ENCODE measurements around the gene GPD2. TPM values are rescaled to one million over a fixed set of nuclear protein-coding genes. Genes with fewer than 3 reads are reported as not detected.

GPD2 gene
- total and polyA plus RNA-seq, 10 of the 15 experiments (the other 5 are each of a cell fraction or from before 2014, with no cell fraction given) = 10.0 to 73.5 (median 43.4) TPM

DNA sequence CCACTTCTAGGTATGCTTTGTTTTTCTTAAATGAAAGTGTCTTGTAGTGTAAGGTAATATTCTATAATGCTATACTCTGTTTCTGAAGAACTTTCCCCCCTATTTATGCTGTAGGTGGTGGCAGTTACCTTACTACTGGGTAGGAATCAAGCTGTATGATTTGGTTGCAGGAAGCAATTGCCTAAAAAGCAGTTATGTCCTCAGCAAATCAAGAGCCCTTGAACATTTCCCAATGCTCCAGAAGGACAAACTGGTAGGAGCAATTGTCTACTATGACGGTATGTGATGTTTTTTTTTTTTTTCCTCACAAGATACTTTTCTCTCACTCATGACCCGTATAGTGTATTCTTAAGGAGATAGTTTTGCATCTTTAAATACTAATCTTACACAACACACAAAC lies 77.0 kb downstream of the GPD2 start:
- DNase-seq (ENCODE audit: low read depth, low spot score) = no peak
- Histone ChIP-seq H3K27ac (ENCODE audit: control insufficient read depth, insufficient read depth) (no peak overlapping the region), H3K27me3 (replicated peaks in 1 of 2; ENCODE audit: control insufficient read depth in 2 of 2, insufficient read depth in 2 of 2, low read length in 1 of 2) (no peaks in the 10 kb centered on the region), H3K9me3 (replicated peaks; ENCODE audit: control insufficient read depth, insufficient read depth, low read length) (no peaks in the 10 kb centered on the region), H3K79me2 (ENCODE audit: control insufficient read depth, insufficient read depth, low read length) (no peaks in the 10 kb centered on the region), H4K20me1 (ENCODE audit: control insufficient read depth, insufficient read depth) (no peaks in the 10 kb centered on the region), H3K4me1 (ENCODE audit: control insufficient read depth, insufficient read depth, low read length) (peaks cover 23% of the 10 kb centered on the region), H2AFZ (ENCODE audit: control insufficient read depth, low read depth, low read length) (no peak overlapping the region), H3K9ac (ENCODE audit: control insufficient read depth, insufficient read depth, low read length) (no peak overlapping the region), H3K4me3 (no peak overlapping the region), H3K36me3 (ENCODE audit: control insufficient read depth in 2 of 2, insufficient read depth in 2 of 2, low read length in 1 of 2) (peaks cover 0 to 3% of the 10 kb centered on the region in 2 experiments; a peak in 2 of 4 replicates), H3K4me2 (ENCODE audit: control insufficient read depth, insufficient read depth) (no peak overlapping the region)
- ChIA-PET SMC1A (ENCODE audit: uncharacterized antibody, unreplicated experiment) (interaction anchor here (0.6 to 3.3 kb wide), 15 partner anchors 9 to 178 kb away, joined by 3 to 19 read pairs (median 5); no protein-coding TSS in a partner anchor), POLR2A (interaction anchor here (0.6 to 2.1 kb wide), 3 partner anchors 9 to 178 kb away, joined by 3 to 11 read pairs (median 6); no protein-coding TSS in a partner anchor), RAD21 (ENCODE audit: unreplicated experiment) (interaction anchor here (0.6 to 3.1 kb wide), 5 partner anchors 22 to 179 kb away, joined by 3 to 13 read pairs (median 5); no protein-coding TSS in a partner anchor), CTCF (interaction anchor here (1.0 to 2.3 kb wide), 7 partner anchors 9 to 76 kb away, joined by 3 to 13 read pairs (median 3); no protein-coding TSS in a partner anchor)
- in situ Hi-C loops (cut with MboI) (loop anchor here (25.0 kb wide), 1 partner anchor 899 kb away; no protein-coding TSS in a partner anchor), intact Hi-C loops (cut with micrococcal nuclease; ENCODE audit: unreplicated experiment) (no loop called here)
- BruUV-seq (replicated peaks) = no TSS peak
- no peak for FAIRE-seq
- WGBS (ENCODE audit: insufficient coverage, insufficient replicate concordance, low lambda C conversion rate, missing lambda C conversion rate) = 100% methylated on average over 2 of the region's 2 CpGs
- ATAC-seq = no peak
- TF ChIP-seq POLR2AphosphoS2 (IDR thresholded peaks at IDR 0.05; ENCODE audit: low read depth, low read length) (no peak), NBN (IDR thresholded peaks at IDR 0.05) (no peak), CBX3 (IDR thresholded peaks at IDR 0.05; ENCODE audit: borderline replicate concordance, low read depth) (no peak), KLF5 (IDR thresholded peaks at IDR 0.05; ENCODE audit: partially characterized antibody) (no peak)
- TF ChIP-seq, protein P1, sequence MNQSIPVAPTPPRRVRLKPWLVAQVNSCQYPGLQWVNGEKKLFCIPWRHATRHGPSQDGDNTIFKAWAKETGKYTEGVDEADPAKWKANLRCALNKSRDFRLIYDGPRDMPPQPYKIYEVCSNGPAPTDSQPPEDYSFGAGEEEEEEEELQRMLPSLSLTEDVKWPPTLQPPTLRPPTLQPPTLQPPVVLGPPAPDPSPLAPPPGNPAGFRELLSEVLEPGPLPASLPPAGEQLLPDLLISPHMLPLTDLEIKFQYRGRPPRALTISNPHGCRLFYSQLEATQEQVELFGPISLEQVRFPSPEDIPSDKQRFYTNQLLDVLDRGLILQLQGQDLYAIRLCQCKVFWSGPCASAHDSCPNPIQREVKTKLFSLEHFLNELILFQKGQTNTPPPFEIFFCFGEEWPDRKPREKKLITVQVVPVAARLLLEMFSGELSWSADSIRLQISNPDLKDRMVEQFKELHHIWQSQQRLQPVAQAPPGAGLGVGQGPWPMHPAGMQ (IDR thresholded peaks at IDR 0.05; ENCODE audit: borderline replicate concordance) = no peak
- TF ChIP-seq, protein P2, sequence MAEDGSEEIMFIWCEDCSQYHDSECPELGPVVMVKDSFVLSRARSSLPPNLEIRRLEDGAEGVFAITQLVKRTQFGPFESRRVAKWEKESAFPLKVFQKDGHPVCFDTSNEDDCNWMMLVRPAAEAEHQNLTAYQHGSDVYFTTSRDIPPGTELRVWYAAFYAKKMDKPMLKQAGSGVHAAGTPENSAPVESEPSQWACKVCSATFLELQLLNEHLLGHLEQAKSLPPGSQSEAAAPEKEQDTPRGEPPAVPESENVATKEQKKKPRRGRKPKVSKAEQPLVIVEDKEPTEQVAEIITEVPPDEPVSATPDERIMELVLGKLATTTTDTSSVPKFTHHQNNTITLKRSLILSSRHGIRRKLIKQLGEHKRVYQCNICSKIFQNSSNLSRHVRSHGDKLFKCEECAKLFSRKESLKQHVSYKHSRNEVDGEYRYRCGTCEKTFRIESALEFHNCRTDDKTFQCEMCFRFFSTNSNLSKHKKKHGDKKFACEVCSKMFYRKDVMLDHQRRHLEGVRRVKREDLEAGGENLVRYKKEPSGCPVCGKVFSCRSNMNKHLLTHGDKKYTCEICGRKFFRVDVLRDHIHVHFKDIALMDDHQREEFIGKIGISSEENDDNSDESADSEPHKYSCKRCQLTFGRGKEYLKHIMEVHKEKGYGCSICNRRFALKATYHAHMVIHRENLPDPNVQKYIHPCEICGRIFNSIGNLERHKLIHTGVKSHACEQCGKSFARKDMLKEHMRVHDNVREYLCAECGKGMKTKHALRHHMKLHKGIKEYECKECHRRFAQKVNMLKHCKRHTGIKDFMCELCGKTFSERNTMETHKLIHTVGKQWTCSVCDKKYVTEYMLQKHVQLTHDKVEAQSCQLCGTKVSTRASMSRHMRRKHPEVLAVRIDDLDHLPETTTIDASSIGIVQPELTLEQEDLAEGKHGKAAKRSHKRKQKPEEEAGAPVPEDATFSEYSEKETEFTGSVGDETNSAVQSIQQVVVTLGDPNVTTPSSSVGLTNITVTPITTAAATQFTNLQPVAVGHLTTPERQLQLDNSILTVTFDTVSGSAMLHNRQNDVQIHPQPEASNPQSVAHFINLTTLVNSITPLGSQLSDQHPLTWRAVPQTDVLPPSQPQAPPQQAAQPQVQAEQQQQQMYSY (CRISPR knock-in tag; IDR thresholded peaks at IDR 0.05) = no peak
- TF ChIP-seq, protein P3, sequence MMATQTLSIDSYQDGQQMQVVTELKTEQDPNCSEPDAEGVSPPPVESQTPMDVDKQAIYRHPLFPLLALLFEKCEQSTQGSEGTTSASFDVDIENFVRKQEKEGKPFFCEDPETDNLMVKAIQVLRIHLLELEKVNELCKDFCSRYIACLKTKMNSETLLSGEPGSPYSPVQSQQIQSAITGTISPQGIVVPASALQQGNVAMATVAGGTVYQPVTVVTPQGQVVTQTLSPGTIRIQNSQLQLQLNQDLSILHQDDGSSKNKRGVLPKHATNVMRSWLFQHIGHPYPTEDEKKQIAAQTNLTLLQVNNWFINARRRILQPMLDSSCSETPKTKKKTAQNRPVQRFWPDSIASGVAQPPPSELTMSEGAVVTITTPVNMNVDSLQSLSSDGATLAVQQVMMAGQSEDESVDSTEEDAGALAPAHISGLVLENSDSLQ (IDR thresholded peaks at IDR 0.05) = no peak

Data from GM12878 (cell line).